Activated T-cell treated with anti-CD3 and anti-CD28 coated beads for 1 hour (primary cell): Measurements from ENCODE around the gene FXN.
"Not testable (repeated sequence)": the region's sequence is repeated elsewhere in the genome, so short reads cannot be mapped to it uniquely, and the experiment has no call there.

Source experiments
- DNase-seq: peaks from one replicate; pipeline ENCODE4 v3.0.0-alpha.2; 2020; ENCODE audit warnings: low read depth

FXN gene

DNA sequence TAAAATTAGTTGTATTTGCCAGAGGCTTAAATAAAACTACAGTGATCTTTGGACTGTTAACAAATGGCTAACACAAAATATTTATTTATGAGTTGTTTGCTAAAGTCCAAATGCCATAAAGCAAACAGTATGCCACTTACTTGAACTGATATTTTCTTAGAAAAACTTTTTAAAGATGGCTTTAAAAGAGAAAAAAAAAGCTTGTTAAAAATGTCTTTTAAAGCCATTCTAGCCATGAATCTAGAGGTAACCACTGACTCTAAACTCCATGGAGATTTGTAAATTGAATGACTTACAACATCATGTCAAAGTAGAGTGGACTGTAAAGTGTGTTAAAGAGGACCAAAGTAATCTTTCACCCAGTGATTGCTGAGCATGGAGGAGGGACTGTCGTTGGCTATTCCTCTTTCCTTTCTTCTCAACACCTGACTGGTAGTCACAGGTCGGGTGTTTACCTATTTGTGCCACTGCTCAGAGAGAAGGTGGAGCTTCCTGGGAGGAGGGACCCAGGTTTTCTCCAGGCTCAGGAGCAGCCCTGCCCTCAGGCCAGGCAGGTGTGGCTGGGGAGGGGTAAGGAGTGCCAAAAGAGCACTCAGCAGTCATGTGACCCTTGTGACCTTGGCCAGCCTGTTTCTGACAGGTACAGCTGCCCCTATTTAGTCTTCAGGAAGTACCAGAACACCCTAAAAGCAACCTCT, 69.4 kb downstream of the FXN start:
- no peak for DNase-seq

GRCh38 chr9:69107771-69108170, 72.2 kb downstream of the FXN start:
- no peak for DNase-seq

GRCh38 chr9:69108706-69109105, 73.2 kb downstream of the FXN start:
- not testable (repeated sequence) for DNase-seq

- no peak for DNase-seq
These were observed 73.6 kb downstream of the FXN start for GRCh38 chr9:69109152-69109551.

DNA sequence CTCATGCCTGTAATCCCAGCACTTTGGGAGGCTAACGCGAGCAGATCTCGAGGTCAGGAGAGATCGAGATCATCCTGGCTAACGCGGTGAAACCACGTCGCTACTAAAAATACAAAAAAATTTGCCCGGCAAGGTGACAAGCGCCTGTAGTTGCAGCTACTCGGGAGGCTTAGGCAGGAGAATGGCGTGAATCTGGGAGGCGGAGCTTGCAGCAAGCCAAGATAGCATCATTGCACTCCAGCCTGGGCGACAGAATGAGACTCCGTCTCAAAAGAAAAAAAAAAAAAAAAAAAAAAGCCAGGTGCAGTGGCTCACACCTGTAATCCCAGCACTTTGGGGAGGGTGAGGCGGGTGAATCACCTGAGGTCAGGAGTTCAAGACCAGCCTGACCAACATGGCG, 77.1 kb downstream of the FXN start:
- not testable (repeated sequence) for DNase-seq

DNA sequence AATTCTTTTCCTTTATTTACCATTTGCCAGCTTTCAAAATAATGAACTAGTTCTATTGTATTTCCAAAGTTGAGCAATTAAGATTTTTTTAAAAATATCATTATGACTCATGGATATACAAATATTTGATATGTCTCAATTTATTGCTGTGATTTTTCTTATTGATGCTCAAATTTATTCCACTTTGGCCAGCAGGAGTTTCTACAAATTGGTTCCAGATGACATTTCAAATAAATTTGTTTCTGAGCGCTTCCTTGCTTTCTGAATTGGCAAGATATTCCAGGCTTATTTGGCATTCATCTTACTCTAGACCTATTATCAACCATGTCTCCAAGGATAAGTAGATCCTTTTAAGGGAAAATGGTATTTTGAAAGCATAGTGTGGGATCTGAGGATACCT, 80.1 kb downstream of the FXN start:
- DNase-seq, result no peak

DNA sequence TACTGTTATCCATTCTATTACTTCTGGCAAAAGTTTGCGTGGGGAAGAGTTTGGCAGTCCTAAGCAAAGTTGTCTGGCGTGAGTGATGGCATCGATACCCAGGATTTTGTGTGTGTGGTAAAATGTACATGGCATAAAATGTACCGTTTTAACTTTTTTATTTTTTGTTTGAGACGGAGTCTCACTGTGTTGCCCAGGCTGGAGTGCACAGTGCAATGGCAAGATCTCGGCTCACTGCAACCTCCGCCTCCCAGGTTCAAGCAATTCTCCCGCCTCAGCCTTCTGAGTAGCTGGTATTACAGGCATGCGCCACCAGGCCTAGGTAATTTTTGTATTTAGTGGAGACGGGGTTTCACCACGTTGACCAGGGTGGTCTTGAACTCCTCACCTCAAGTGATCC, 83.1 kb downstream of the FXN start:
- DNase-seq, result no peak

DNA sequence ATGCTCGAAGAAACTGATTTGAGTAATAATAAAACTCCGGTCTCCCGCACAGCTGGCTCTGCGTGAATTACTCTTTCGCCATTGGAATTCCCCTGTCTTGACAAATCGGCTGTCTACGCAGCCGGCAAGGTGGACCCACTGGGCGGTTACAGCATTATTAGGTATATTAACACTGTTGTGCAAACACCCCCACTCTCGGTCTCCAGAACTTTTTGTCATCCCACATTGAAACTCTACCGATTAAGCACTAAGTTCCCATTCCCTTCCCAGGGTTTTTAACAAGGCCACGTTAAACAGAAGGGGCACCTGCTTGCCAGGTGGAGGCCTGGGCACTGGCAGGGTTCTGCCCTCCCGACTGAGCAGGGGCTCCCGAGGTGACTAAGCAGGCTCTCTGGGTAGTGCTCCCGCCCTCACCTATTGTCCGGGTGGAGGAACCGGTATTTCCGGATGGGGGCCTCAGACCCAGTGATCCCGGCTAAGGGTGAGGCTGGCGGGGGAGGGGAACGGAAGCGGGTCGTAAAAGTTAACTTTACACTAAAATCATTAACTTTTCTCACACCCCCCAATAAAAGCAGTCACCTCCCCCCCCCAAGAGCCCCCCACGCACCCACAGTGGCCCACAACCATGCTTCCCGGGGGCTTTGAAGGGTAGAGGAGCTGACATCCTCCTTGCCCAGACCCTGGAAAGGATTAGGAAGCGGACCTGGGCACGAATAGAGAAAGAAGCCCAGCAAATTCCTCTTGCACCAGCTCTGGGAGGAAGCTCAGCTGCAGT, 85.0 kb downstream of the FXN start:
- no peak for DNase-seq

GRCh38 chr9:69121155-69122081, 85.9 kb downstream of the FXN start:
- DNase-seq, result peak; percentile 7

DNA sequence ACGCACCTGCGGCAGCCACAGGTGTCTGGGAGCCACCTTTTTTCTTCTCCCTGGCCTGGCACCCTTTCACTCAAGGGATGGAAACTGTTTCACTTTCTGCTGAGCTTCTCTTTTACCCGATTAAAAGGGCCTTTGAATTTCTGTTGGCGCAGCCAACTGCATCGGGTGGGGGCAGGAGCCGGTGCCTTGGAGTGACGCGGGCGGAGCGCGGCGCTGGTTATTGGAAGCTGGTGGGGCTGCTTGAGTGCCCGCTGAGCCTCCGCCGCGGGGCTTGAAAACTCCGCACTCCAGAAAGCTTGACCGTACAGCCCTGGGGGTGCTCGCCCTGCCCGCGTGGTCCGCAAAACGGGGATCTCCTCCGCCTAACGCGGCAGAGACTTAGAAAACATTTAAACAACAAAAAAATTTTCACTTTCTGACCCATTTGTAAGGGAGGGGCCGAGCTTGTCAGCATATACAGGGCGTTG, 86.6 kb downstream of the FXN start:
- DNase-seq, result peak; percentile 11

GRCh38 chr9:69122549-69123141, 87.1 kb downstream of the FXN start:
- no peak for DNase-seq

GRCh38 chr9:69130456-69131441, 95.2 kb downstream of the FXN start:
- DNase-seq, result no peak

DNA sequence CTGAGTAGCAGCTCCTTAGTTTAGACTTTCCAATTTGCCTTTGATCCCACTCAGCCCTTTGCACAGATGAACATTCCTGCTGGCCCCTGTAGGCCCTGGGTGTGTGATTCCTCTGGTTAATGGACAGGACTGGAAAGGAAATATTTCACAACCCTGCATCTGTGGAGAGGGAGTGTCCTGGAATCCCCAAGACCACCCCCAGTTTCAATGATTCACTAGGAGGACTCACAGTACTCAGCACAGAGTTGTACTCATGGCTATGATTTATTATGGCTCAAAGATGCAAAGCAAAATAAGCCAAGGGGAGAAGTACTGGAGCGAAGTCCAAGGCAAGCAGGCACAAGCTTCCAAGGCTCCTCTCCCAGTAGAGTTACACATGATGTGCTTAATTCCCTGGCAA, 96.1 kb downstream of the FXN start:
- no peak for DNase-seq

- no peak for DNase-seq
These were observed 96.8 kb downstream of the FXN start for GRCh38 chr9:69132361-69132760.

- DNase-seq, result no peak
These were observed 98.9 kb downstream of the FXN start for GRCh38 chr9:69134412-69134811.

DNA sequence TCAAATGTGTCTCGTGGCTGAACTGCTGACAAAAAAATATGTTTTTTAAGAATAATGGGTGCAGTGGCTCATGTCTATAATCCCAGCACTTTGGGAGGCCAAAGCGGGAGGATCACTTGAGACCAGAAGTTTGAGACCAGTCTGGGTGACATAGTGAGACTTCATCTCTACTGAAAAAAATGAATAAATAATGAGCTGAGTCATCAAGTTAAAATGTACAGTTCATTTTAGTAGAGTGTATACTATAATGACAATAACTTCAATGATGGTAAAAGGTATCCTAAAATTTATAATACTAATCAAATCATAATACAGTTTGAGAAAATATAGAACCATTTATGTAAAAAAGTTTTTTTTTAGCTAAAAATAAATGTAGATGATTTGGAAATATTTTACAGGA, 100.6 kb downstream of the FXN start:
- no peak for DNase-seq

GRCh38 chr9:69136779-69137178, 101.2 kb downstream of the FXN start:
- DNase-seq, result no peak

DNA sequence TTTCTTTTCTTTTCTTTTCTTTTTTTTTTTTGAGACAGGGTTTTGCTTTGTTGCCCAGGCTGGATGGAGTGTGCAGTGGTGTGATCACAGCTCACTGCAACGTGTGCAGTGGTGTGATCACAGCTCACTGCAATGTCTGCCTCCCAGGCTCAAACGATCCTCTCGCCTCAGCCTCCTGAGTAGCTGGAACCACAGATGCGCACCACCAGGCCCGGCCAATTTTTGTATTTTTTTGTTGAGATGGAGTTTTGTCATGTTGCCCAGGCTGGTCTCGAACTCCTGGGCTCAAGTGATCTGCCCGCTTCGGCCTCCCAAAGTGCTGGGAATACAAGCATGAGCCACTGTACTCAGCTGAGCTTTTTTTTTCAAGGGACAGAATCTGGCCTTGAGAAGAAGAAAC, 101.8 kb downstream of the FXN start:
- DNase-seq, result no peak

DNA sequence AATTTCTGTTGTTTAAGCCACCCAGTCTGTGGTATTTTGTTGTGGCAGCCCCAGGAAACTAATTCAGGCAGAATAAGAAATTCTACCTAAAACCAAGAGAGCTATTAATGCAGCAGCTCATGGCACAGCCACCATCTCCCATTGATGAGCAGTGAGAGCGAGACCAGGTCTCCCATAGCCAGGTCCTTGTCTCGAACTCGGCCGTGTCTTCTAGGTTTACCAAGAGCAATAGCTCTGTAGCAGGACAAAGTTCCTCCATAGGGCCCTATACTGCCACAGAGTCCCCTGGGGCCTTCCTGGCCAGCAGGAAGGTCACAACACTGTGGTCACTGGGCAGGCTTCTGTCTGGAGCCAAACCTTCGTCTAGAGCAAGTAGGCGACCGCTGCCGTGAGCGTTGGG, 104.0 kb downstream of the FXN start:
- DNase-seq, result no peak

- DNase-seq, result no peak
These were observed 104.7 kb downstream of the FXN start for GRCh38 chr9:69140123-69140735.
